Measurements from ENCODE around the gene WDR26. TPM values are rescaled to one million over a fixed set of nuclear protein-coding genes. Genes with fewer than 3 reads are reported as not detected.
A peak's percentile ranks its signal among the peaks of the same experiment; 100 is the strongest.
"Not testable (repeated sequence)": the region's sequence is repeated elsewhere in the genome, so short reads cannot be mapped to it uniquely, and the experiment has no call there.

Gene WDR26
- 52.1 and 62.4 TPM in 2 replicates for total RNA-seq (ENCODE audit: low replicate concordance)

- peaks cover 64% of the 10 kb centered on the region for H3K79me2 ChIP-seq (ENCODE audit: low read depth)
- H3K9me3 ChIP-seq (ENCODE audit: low read depth): no peaks in the 10 kb centered on the region
- H2AFZ ChIP-seq (replicated peaks): peak within 1 kb of the TSS; percentile 98
- peaks cover 10% of the 10 kb centered on the region for H3K36me3 ChIP-seq
- Mint-ChIP-seq H3K27me3 (ENCODE audit: insufficient read depth, low read depth) (peaks cover 2% of the 10 kb centered on the region), H3K27ac (peak within 1 kb of the TSS; percentile 92), H3K4me1 (peaks cover 34% of the 10 kb centered on the region), H3K9me3 (no peaks in the 10 kb centered on the region), H3K4me3 (peak within 1 kb of the TSS; percentile 95), H3K36me3 (peaks cover 5% of the 10 kb centered on the region)
- no peaks in the 10 kb centered on the region for H3F3A ChIP-seq (ENCODE audit: low read depth)
- peak within 1 kb of the TSS; percentile 62 for H3K9ac ChIP-seq
- peak; percentile 91 for DNase-seq (ENCODE audit: low spot score)
- H3K27ac ChIP-seq: peak within 1 kb of the TSS; percentile 38
- TF ChIP-seq EZH2phosphoT487 (IDR thresholded peaks at IDR 0.05) (no peak), EZH2 (IDR thresholded peaks at IDR 0.05) (peak; percentile 65)
- TF ChIP-seq, protein P1, sequence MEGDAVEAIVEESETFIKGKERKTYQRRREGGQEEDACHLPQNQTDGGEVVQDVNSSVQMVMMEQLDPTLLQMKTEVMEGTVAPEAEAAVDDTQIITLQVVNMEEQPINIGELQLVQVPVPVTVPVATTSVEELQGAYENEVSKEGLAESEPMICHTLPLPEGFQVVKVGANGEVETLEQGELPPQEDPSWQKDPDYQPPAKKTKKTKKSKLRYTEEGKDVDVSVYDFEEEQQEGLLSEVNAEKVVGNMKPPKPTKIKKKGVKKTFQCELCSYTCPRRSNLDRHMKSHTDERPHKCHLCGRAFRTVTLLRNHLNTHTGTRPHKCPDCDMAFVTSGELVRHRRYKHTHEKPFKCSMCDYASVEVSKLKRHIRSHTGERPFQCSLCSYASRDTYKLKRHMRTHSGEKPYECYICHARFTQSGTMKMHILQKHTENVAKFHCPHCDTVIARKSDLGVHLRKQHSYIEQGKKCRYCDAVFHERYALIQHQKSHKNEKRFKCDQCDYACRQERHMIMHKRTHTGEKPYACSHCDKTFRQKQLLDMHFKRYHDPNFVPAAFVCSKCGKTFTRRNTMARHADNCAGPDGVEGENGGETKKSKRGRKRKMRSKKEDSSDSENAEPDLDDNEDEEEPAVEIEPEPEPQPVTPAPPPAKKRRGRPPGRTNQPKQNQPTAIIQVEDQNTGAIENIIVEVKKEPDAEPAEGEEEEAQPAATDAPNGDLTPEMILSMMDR (IDR thresholded peaks at IDR 0.05): peak; percentile 22
- H3K4me3 ChIP-seq: peak within 1 kb of the TSS; percentile 91
- peaks cover 33% of the 10 kb centered on the region for H3K4me1 ChIP-seq
- peak within 1 kb of the TSS; percentile 99 for H3K4me2 ChIP-seq
- no peaks in the 10 kb centered on the region for H3K27me3 ChIP-seq
- peaks cover 44% of the 10 kb centered on the region for H4K20me1 ChIP-seq (ENCODE audit: low read depth)
Observed at GRCh38 chr1:224434691-224435317, at the start of gene WDR26. WDR26 (minus strand) TSS chr1:224434797.

GRCh38 chr1:224483206-224483605 is 48.6 kb upstream of the WDR26 start:
- not testable (repeated sequence) for H3K4me1 Mint-ChIP-seq, H3K36me3 ChIP-seq

GRCh38 chr1:224482619-224483018 is 48.0 kb upstream of the WDR26 start:
- H3F3A ChIP-seq (ENCODE audit: low read depth): no peaks in the 10 kb centered on the region
- no peak overlapping the region for H3K9ac ChIP-seq
- no peak for TF ChIP-seq EZH2 (IDR thresholded peaks at IDR 0.05)
- TF ChIP-seq, protein P1 (IDR thresholded peaks at IDR 0.05): no peak
- no peak for TF ChIP-seq EZH2phosphoT487 (IDR thresholded peaks at IDR 0.05)
- Mint-ChIP-seq H3K36me3 (peaks cover 8% of the 10 kb centered on the region), H3K27me3 (ENCODE audit: insufficient read depth, low read depth) (peaks cover 3% of the 10 kb centered on the region), H3K4me1 (peaks cover 3% of the 10 kb centered on the region), H3K4me3 (no peak overlapping the region), H3K27ac (no peak overlapping the region), H3K9me3 (peaks cover 12% of the 10 kb centered on the region)
- no peaks in the 10 kb centered on the region for H3K79me2 ChIP-seq (ENCODE audit: low read depth)
- no peak overlapping the region for H3K4me2 ChIP-seq
- H4K20me1 ChIP-seq (ENCODE audit: low read depth): no peaks in the 10 kb centered on the region
- H3K9me3 ChIP-seq (ENCODE audit: low read depth): no peaks in the 10 kb centered on the region
- no peaks in the 10 kb centered on the region for H3K36me3 ChIP-seq
- no peak overlapping the region for H2AFZ ChIP-seq (replicated peaks)
- no peak for DNase-seq (ENCODE audit: low spot score)
- H3K27me3 ChIP-seq: no peaks in the 10 kb centered on the region
- no peak overlapping the region for H3K27ac ChIP-seq
- H3K4me1 ChIP-seq: peaks cover 10% of the 10 kb centered on the region
- no peak overlapping the region for H3K4me3 ChIP-seq

More at GRCh38 chr1:224483206-224483605, 48.6 kb upstream of the WDR26 start:
- not testable (repeated sequence) for H3K27ac Mint-ChIP-seq; H3K36me3 Mint-ChIP-seq; H3K4me2 ChIP-seq; DNase-seq (ENCODE audit: low spot score); H3K79me2 ChIP-seq (ENCODE audit: low read depth); H3F3A ChIP-seq (ENCODE audit: low read depth); H4K20me1 ChIP-seq (ENCODE audit: low read depth); H2AFZ ChIP-seq (replicated peaks); H3K27me3 Mint-ChIP-seq (ENCODE audit: insufficient read depth, low read depth); H3K27ac ChIP-seq; H3K27me3 ChIP-seq; H3K4me3 ChIP-seq; H3K4me3 Mint-ChIP-seq; H3K9ac ChIP-seq; H3K9me3 ChIP-seq (ENCODE audit: low read depth)
- H3K9me3 Mint-ChIP-seq: peaks cover 12% of the 10 kb centered on the region
- peaks cover 12% of the 10 kb centered on the region for H3K4me1 ChIP-seq

GRCh38 chr1:224481601-224482000 is 47.0 kb upstream of the WDR26 start:
- Mint-ChIP-seq H3K36me3 (peaks cover 8% of the 10 kb centered on the region), H3K27ac (no peak overlapping the region), H3K4me3 (no peak overlapping the region), H3K4me1 (peaks cover 3% of the 10 kb centered on the region), H3K27me3 (ENCODE audit: insufficient read depth, low read depth) (peaks cover 3% of the 10 kb centered on the region), H3K9me3 (peaks cover 12% of the 10 kb centered on the region)
- H3K27ac ChIP-seq: no peak overlapping the region
- no peak for DNase-seq (ENCODE audit: low spot score)
- no peaks in the 10 kb centered on the region for H3F3A ChIP-seq (ENCODE audit: low read depth)
- H3K4me3 ChIP-seq: no peak overlapping the region
- no peaks in the 10 kb centered on the region for H3K36me3 ChIP-seq
- H4K20me1 ChIP-seq (ENCODE audit: low read depth): no peaks in the 10 kb centered on the region
- H3K4me2 ChIP-seq: no peak overlapping the region
- H3K9ac ChIP-seq: no peak overlapping the region
- H3K4me1 ChIP-seq: peaks cover under 1% of the 10 kb centered on the region
- TF ChIP-seq, protein P1 (IDR thresholded peaks at IDR 0.05): no peak
- no peak for TF ChIP-seq EZH2 (IDR thresholded peaks at IDR 0.05)
- no peak for TF ChIP-seq EZH2phosphoT487 (IDR thresholded peaks at IDR 0.05)
- H3K27me3 ChIP-seq: no peaks in the 10 kb centered on the region
- H3K79me2 ChIP-seq (ENCODE audit: low read depth): no peaks in the 10 kb centered on the region
- no peak overlapping the region for H2AFZ ChIP-seq (replicated peaks)
- no peaks in the 10 kb centered on the region for H3K9me3 ChIP-seq (ENCODE audit: low read depth)

- not testable (repeated sequence) for H3K4me1 Mint-ChIP-seq; H3K9ac ChIP-seq; H3K36me3 ChIP-seq; H3F3A ChIP-seq (ENCODE audit: low read depth); H3K4me1 ChIP-seq; H3K4me3 ChIP-seq; H3K36me3 Mint-ChIP-seq; H3K27me3 Mint-ChIP-seq (ENCODE audit: insufficient read depth, low read depth); H3K4me2 ChIP-seq; H3K79me2 ChIP-seq (ENCODE audit: low read depth); H3K27ac ChIP-seq; H3K27ac Mint-ChIP-seq; H3K4me3 Mint-ChIP-seq; H3K27me3 ChIP-seq; DNase-seq (ENCODE audit: low spot score); H3K9me3 ChIP-seq (ENCODE audit: low read depth); H2AFZ ChIP-seq (replicated peaks); H4K20me1 ChIP-seq (ENCODE audit: low read depth)
- peaks cover 12% of the 10 kb centered on the region for H3K9me3 Mint-ChIP-seq
Observed at GRCh38 chr1:224480888-224481459, 46.4 kb upstream of the WDR26 start.

Measured in neural progenitor cell (in vitro differentiated cells).